Liver (tissue), 9 donors: ENCODE results near the gene HDAC9. TPM values are rescaled to one million over a fixed set of nuclear protein-coding genes. Genes with fewer than 3 reads are reported as not detected.

ENCODE experiments used
- DNase-seq: peaks from one replicate; pipeline ENCODE4 v3.0.0-alpha.2; 2017; ENCODE audit warnings: low spot score
- H3K27ac ChIP-seq, 2 donors: one replicate each; pipeline ENCODE4 v1.7.0; 2013; ENCODE audit warnings: inconsistent platforms in 2 of 2, low read length in 2 of 2, control low read depth in 1 of 2, low read depth in 1 of 2, mild to moderate bottlenecking in 1 of 2
- H3K27me3 ChIP-seq, 4 donors: one replicate each; pipeline versions ENCODE4 v1.6.1 to v1.7.0; 2013; ENCODE audit warnings: low read length in 3 of 4, inconsistent platforms in 1 of 4, mild to moderate bottlenecking in 1 of 4, moderate library complexity in 1 of 4; ENCODE audit not compliant: control insufficient read depth in 4 of 4, insufficient read depth in 4 of 4
- H3K36me3 ChIP-seq, 4 donors: one replicate each; pipeline versions ENCODE4 v1.6.1 to v1.7.0; 2013; ENCODE audit warnings: low read length in 3 of 4, mild to moderate bottlenecking in 3 of 4, low read depth in 1 of 4, moderate library complexity in 1 of 4; ENCODE audit not compliant: control insufficient read depth in 4 of 4, insufficient read depth in 3 of 4
- H3K4me1 ChIP-seq, 4 donors: one replicate each; pipeline versions ENCODE4 v1.6.1 to v1.7.0; 2013; ENCODE audit warnings: low read length in 3 of 4, mild to moderate bottlenecking in 3 of 4, moderate library complexity in 1 of 4; ENCODE audit not compliant: control insufficient read depth in 4 of 4, insufficient read depth in 4 of 4
- H3K4me3 ChIP-seq, 3 donors: one replicate each; pipeline versions ENCODE4 v1.6.1 to v1.7.0; 2013; ENCODE audit warnings: low read length in 3 of 3, control low read depth in 1 of 3, low read depth in 1 of 3, mild to moderate bottlenecking in 1 of 3
- H3K9ac ChIP-seq, 2 donors: one replicate each; pipeline ENCODE4 v1.7.0; 2013; ENCODE audit warnings: low read length in 2 of 2, mild to moderate bottlenecking in 2 of 2, moderate library complexity in 2 of 2, control low read depth in 1 of 2, low read depth in 1 of 2
- H3K9me3 ChIP-seq, 4 donors: one replicate each; pipeline versions ENCODE4 v1.6.1 to v1.7.0; 2013; ENCODE audit warnings: low read length in 3 of 4; ENCODE audit not compliant: control insufficient read depth in 4 of 4
- ATF3 ChIP-seq: IDR thresholded peaks from 2 replicates; pipeline ENCODE4 v1.6.1; 2016; ENCODE audit warnings: antibody characterized with exemption
- CTCF ChIP-seq: fragments of 150-350 bp; IDR thresholded peaks from 2 replicates; pipeline ENCODE4 v1.5.1; 2017; ENCODE audit warnings: improper control_type of control experiment, low read depth, low read length; ENCODE audit not compliant: missing input control
- EGR1 ChIP-seq, 2 donors: IDR thresholded peaks; 2 replicates each; pipeline ENCODE4 v1.6.1; 2016 to 2018; ENCODE audit warnings: antibody characterized with exemption in 2 of 2, low read depth in 2 of 2
- FOXA1 ChIP-seq: IDR thresholded peaks from 2 replicates; pipeline ENCODE4 v1.6.1; 2016; ENCODE audit warnings: antibody characterized with exemption
- FOXA2 ChIP-seq: IDR thresholded peaks from 2 replicates; pipeline ENCODE4 v1.6.1; 2016; ENCODE audit warnings: antibody characterized with exemption
- GABPA ChIP-seq, 2 donors: IDR thresholded peaks in 1 of 2; conservative IDR thresholded peaks in 1 of 2; 2 replicates each; pipeline ENCODE4 v1.6.1; 2016; ENCODE audit warnings: antibody characterized with exemption in 2 of 2, mild to moderate bottlenecking in 1 of 2, moderate library complexity in 1 of 2
- HNF4A ChIP-seq, 2 donors: conservative IDR thresholded peaks; 2 replicates each; pipeline ENCODE4 v1.6.1; 2016; ENCODE audit warnings: antibody characterized with exemption in 2 of 2, mild to moderate bottlenecking in 2 of 2
- HNF4G ChIP-seq: IDR thresholded peaks from 2 replicates; pipeline ENCODE4 v1.6.1; 2016; ENCODE audit warnings: antibody characterized with exemption
- JUND ChIP-seq, 2 donors: IDR thresholded peaks; 2 replicates each; pipeline ENCODE4 v1.6.1; 2016; ENCODE audit warnings: antibody characterized with exemption in 2 of 2
- MAX ChIP-seq: IDR thresholded peaks from 2 replicates; pipeline ENCODE4 v1.6.1; 2016; ENCODE audit warnings: antibody characterized with exemption
- NR2F2 ChIP-seq: IDR thresholded peaks from 2 replicates; pipeline ENCODE4 v1.6.1; 2016; ENCODE audit warnings: antibody characterized with exemption
- RAD21 ChIP-seq, 2 donors: IDR thresholded peaks; 2 replicates each; pipeline ENCODE4 v1.6.1; 2016; ENCODE audit warnings: antibody characterized with exemption in 2 of 2, mild to moderate bottlenecking in 2 of 2
- REST ChIP-seq: IDR thresholded peaks from 2 replicates; pipeline ENCODE4 v1.6.1; 2016; ENCODE audit warnings: antibody characterized with exemption, mild to moderate bottlenecking
- RXRA ChIP-seq, 2 donors: IDR thresholded peaks; 2 replicates each; pipeline ENCODE4 v1.6.1; 2017 to 2018; ENCODE audit warnings: antibody characterized with exemption in 2 of 2, mild to moderate bottlenecking in 1 of 2
- SP1 ChIP-seq: IDR thresholded peaks from 2 replicates; pipeline ENCODE4 v1.6.1; 2018; ENCODE audit warnings: antibody characterized with exemption, mild to moderate bottlenecking
- TAF1 ChIP-seq: conservative IDR thresholded peaks from 2 replicates; pipeline ENCODE4 v1.6.1; 2016; ENCODE audit warnings: antibody characterized with exemption, mild to moderate bottlenecking
- YY1 ChIP-seq: IDR thresholded peaks from 2 replicates; pipeline ENCODE4 v1.6.1; 2016; ENCODE audit warnings: antibody characterized with exemption, mild to moderate bottlenecking
- ZBTB33 ChIP-seq: IDR thresholded peaks from 2 replicates; pipeline ENCODE4 v1.6.1; 2016; ENCODE audit warnings: antibody characterized with exemption
- WGBS: extraction: QIAGEN DNeasy Blood & Tissue Kit; methylation state at CpG from one replicate; pipeline ENCODE4 v1.1.7; 2013; 5-methylcytosine and 5-hydroxymethylcytosine counted together
- polyA plus RNA-seq, 2 donors: library from polyadenylated mRNA; stranded (reverse) in 1 of 2; unstranded in 1 of 2; fragments of 200-250 nt in 1 of 2; fragments of >200 nt in 1 of 2; fragmentation: Nextera tagmentation in 1 of 2; extraction: Ambion mirVana in 1 of 2; gene quantifications; one replicate each; pipeline versions ENCODE4 v1.2.1 to v1.2.3, GENCODE V29; 2013 to 2015
- total RNA-seq, 2 donors: library from RNA; depleted of rRNA; stranded (reverse); fragments of >200 nt; gene quantifications; one replicate each; pipeline ENCODE4 v1.2.3, GENCODE V29; 2014
- donor health status: healthy.
- donor health status: healthy.
- donor health status: healthy.
- donor health status: healthy.
- donor health status: healthy.

The HDAC9 gene
- total and polyA plus RNA-seq, 4 donors, result 1.0 to 10.1 (median 2.3) TPM

- Histone ChIP-seq H3K27ac (no peak overlapping the region), H3K4me1 (no peaks in the 10 kb centered on the region), H3K36me3 (no peaks in the 10 kb centered on the region), H3K9ac (no peak overlapping the region), H3K4me3 (no peak overlapping the region), H3K27me3 (no peaks in the 10 kb centered on the region), H3K9me3 (no peaks in the 10 kb centered on the region)
- TF ChIP-seq SP1 (no peak), NR2F2 (no peak), ZBTB33 (no peak), FOXA2 (no peak), HNF4G (no peak), ATF3 (no peak), RXRA (IDR thresholded peaks at IDR 0.05) (no peak), RAD21 (IDR thresholded peaks at IDR 0.05) (no peak), CTCF (no peak), JUND (IDR thresholded peaks at IDR 0.05) (no peak), GABPA (IDR thresholded peaks at IDR 0.05 in 1 of 2, conservative IDR thresholded peaks at IDR 0.05 in 1 of 2) (no peak), TAF1 (no peak), EGR1 (IDR thresholded peaks at IDR 0.05; ENCODE audit: low read depth in 2 of 2) (no peak), FOXA1 (no peak), HNF4A (conservative IDR thresholded peaks at IDR 0.05) (no peak), MAX (no peak), REST (no peak), YY1 (no peak)
- no peak for DNase-seq
- 84% methylated on average over 4 of the region's 4 CpGs for WGBS
Observed at GRCh38 chr7:18445916-18446520, 49.5 kb upstream of the HDAC9 start.
